ENCODE data around the gene DDX56.

- TF ChIP-seq CTCF (conservative IDR thresholded peaks at IDR 0.05; ENCODE audit: low read depth, low read length) (no peak), EZH2 (IDR thresholded peaks at IDR 0.05; ENCODE audit: low read length, unreplicated experiment) (no peak), EZH2phosphoT487 (IDR thresholded peaks at IDR 0.05; ENCODE audit: borderline replicate concordance, low read length) (no peak)
These were observed 937 bp downstream of the DDX56 start for GRCh38 chr7:44572771-44573170.
